GM21526 (cell line): ENCODE results near the gene MIPEP.
"Not testable (repeated sequence)": the region's sequence is repeated elsewhere in the genome, so short reads cannot be mapped to it uniquely, and the experiment has no call there.

Experiments
- ATAC-seq: cut with Tn5 transposase; IDR thresholded peaks from one replicate; pipeline ENCODE4 v1.9.1; 2021; ENCODE audit warnings: moderate library complexity; ENCODE audit not compliant: unreplicated experiment, low FRiP score

Gene MIPEP

DNA sequence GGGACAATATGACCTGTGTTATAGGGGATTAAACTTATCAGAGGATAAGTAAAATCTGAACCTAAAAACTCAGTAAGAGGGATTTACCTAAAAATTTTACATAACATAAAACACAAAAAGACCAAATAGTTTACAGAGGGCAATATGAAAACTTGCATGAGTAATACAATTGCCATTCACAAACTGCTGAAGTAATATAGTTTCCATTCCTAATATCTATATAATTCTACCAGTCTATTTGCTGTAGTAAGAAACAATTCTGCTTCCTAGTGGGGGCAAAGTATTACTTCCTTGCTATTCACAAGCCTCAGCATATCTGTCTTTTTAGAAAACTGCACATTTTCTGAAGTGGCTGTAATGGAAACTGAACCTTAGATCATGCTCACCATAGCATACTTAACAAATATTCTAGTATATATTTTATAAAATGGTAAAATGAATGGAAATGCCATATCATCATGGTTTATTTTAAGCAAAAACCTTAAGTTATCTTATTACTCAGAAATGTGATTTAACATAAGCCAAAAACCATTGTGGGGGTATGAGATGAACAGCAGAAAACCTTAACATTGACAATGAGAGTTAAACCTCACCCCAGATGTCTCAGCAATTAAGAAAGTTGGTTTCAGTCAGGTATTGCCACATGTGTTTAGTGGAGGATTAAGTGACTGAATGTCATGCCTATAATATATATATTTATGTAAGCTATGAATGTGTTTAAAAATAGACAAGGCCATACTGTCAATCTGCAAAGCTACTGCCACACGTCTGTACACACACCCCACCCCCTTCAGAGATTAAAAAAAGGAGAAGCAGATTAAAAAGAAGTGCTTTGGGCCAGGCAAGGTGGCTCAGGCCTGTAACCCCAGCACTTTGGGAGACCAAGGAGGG, 136.8 kb downstream of the MIPEP start:
- peak; percentile 72 for ATAC-seq

DNA sequence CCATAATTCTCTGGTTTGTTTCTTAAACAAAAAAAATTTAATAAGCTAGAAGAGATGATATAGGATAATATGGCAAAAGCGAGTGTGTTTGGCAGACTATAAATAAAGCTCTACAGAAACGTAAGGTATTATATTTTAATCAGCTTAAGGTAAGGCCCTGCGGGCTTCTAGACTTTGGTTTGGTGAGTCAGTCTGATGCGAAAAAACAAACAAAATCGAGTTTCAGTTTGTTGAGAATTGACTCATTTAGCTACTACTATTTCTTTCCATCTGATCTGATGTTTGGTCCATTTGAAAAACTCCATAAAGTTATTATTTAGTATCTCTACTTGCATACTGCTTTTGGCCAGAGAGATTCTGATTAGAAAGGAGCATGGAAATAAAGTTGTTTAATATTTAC, 138.0 kb downstream of the MIPEP start:
- no peak for ATAC-seq

DNA sequence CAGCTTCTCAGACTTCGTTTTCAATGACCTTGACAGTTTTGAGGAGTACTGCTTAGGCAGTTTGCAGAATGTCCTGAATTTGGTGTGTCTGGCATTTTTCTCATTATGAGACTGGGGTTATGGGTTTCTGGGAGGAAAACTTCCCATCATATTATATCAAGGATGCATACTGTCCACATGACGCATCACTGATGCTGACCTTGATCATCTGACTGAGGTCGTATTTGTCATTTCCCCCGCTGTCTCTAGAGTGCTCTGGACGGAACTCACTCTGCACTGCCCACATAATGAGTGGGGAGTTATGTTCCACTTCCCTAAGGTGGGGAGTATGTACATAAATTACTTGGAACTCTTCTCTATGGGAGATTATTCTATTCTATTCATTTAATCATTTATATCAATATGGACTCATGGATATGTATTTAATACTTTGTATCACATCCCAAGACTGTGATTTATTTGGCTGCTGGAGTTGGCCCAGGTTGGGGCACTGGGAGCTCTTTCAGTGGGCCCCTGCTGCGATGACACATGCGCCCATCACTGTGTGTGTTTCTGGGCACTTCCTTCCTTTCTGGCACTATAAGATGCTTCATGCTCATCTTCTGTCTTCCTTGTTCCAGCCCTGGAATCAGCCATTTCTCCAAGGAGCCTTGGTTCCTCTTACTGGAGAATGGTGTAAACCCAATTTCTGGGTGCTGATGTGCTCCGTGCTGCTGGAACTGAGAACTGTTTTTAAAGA, 138.6 kb downstream of the MIPEP start:
- no peak for ATAC-seq

DNA sequence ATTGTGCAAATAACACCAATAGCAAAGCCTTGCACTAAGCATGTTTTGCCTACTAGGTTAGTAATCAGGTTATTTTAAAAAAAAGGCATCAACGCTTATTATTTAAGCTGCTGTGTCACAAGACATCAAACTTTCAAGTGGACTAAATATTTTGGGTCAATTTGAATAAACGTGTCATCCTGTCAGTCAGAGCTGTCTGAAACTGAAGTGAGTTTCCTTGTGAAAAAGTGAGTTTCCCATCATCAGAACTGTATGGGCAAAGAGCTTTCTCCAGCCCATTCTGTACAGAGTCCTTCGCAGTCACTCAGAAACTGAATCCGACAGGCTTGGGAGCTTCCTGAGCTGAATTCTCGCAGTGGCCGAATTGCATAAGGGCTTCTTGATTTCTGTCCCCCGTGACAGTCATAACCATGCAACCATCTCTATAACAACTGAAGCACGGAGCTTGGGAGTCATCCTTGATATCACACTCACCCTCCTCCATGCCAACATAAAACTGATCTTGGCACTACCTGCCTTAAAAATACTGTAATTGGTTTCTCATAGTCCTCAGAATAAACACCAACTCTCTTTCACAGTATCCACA, 139.8 kb downstream of the MIPEP start:
- no peak for ATAC-seq

DNA sequence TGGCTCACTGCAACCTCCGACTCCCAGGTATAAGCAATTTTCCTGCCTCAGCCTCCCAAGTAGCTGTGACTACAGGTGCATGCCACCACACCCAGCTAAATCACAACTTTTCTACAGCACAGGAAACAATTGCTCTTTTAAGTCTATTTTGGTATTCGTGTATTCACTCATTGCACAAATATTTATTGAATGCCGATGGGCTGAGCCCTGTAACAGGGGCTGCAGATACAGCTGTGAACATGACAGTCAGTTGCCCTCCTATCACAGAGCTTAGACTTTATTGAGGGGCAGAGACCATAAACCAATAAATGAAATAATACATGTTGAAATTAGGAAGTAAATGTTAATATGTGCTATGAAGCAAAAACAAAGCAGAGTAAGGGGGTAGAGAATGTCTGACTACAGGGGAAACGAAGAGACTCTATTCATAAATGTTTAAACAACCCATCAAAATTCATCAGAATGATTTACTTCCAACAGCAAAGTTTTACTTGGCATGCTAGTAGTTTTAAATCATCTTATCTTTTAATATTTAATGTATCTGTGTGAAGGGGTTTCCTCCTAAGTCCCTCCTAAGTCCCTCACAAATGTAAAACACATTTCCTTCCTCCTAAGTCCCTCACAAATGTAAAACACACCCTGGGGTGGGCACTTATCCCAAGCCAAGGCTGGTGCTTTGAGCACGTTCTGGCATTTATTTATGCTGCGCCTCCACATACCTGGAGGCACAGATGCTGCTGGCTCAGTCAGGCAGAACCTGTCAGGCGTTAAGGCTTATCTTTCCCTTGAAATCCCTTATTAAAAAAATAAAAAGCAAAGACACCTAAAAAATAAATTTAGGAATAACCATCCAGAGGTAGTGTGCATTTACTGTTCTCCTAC, 140.8 kb downstream of the MIPEP start:
- ATAC-seq: no peak

DNA sequence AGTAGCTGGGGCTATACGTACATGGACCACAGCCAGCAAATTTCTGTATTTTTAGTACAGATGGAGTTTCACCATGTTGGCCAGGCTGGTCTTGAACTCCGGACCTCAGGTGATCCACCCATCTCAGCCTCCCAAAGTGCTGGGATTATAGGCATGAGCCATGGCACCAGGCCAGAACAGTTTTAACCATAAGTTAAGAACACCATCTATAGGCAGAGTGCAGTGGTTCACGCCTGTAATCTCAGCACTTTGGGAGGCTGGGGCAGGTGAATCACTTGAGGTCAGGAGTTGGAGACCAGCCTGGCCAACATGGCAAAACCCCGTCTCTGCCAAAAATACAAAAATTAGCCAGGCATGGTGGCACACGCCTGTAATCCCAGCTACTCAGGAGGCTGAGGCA, 143.1 kb downstream of the MIPEP start:
- ATAC-seq: not testable (repeated sequence)

DNA sequence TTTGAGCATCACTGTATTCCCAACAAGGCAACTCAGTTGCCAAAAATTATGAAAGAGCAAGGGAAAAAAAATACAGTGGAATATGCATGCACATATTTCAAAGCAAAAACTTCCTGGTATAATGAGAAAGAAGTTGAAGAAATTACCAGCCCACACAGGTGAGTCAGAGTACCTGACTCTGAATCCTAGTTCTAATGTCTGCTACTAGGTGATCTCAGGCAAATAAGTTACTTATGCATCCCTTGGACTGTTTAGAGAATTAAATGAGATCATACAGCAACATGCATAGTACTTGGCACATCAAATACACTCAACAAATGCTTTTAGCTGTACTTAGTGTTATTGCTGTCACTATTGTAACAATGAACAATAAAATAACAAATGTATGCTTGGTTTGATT, 144.9 kb downstream of the MIPEP start:
- no peak for ATAC-seq

DNA sequence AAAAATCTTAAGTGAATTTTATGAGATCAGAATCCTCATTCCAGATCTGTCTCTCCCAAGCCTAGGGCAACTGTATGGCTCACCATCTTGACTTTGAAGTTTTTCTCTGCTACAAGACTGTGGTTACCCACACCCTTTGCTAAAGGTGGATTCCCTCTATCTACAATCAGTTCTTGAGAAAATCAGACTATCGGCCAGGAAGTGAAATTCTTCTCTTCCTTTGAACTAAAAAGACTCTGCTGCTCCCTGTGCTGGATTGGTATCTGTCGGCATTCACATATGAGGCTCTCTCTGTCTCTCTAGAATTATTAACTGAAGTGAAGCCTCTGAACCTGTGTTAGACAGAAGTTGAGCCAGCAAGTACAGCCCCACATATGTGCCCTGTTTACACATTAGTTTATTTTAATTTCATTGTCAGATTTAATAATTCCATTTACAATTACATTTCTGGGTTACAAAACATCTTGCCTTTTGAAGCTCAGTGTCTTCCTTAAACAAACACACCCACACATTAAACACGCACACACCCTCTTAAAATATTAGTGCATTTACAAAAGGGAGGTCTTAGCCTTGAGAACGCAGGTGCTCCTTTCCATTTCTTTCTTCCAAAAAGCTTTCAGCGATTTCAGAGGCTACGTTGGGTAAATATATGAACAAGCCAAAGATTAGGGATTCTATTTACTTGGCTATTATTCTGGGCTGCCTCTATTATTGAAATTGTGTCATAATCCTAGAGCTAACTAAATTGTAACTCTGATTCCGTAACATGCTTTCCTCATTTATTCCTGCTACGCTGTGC, 145.7 kb downstream of the MIPEP start:
- no peak for ATAC-seq

DNA sequence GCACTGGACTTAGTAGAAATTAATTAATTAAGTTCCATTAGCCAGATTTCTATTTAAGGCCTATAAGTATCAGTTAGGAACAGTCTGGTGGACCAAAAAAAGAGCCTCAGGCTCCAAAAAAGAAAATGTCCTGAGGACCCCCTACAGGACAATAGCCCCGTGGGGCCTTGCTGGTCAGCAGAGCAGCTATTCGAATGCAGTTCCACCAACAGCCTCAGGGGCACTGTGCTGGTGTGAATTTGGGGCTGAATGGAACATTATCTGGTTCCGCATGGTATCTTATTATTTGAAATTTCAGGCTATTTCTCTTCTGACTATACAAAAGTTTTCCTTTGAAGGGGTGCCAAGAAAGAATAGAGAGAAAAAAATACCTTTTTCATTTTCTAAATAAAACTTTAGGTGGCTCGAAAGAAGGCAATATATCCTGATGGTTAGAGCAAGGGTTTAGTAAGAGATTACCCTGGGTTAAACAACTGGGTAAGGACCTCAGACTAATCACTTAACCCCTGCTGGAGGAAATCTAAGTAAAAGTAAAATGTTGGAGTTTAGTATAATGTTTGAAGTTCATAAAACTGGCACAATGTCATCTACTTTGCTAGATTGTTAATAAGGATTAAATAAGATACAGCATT, 147.2 kb downstream of the MIPEP start:
- no peak for ATAC-seq

DNA sequence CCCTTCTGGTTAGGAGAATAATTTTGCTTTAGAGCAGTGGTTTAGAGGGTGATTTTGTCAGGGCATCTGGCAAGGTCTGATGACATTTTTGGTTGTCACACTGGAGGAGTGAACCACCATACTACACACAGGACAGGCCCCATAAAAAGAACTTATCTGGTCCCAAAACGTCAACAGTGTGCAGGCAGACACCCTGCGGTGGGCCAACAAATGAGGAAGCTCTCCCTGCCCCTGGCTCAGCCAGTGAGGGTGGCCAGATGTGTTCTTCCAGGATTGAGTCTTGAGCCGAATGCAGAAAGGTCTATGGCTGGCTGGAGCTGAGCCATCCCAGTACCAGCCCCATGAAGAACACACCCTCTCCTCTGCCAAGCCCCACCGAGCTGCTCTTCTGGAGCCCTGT, 149.2 kb downstream of the MIPEP start:
- ATAC-seq: no peak

DNA sequence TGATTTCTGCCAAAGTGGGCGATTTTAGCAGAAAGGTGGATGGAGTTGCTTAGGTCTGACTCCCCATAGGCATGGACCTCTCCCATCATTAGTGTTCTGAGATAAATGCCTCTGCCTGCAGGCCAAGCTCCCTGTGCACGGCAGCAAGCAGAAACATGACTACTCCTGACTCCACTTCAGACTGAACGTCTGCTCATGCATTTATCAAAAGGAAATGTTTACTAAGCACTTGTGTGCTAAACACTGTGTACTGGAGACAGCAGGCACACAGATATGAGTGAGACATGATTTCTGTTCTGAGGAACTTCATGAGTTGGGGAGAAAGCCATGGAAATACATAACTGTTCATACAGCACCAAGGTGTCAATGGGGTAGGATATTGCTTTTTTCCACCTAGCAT, 149.6 kb downstream of the MIPEP start:
- ATAC-seq: no peak

DNA sequence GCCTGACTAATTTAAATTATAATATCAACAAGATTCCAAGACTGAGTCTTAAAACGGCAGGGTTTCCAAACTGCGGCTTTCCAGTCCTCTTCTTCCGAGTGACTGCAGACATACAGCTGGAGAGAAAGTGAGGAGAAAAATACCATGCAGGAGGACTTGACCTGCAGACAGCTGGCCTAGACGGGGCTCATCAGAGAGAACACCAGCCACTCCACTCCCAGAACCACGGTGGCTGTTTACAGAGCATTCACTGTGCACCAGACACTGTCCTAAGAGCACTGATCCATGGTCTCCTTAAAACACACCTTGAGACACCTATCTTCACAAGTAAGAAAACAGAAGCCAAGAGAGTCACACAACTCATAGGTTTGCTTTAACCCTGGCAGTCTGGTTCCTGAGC, 152.7 kb downstream of the MIPEP start:
- ATAC-seq: no peak

DNA sequence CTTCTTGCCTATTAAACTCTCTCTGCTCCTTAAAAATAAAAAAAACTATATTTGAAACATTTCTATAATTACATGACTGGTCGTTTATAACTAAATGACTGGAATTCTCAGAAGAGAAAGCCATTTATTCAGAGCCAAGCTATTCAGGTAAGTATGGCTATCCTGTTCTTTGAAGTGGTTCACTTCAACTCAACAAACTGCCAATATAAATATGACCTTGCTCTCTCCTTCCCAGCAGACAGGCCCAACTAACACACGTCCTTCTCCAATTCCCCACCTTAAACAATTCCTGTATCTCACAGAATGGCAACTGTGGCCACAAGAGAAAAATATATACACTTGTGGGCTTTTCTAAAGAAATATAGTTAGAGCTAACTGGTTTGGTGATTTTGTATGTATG, 153.9 kb downstream of the MIPEP start:
- ATAC-seq: no peak

DNA sequence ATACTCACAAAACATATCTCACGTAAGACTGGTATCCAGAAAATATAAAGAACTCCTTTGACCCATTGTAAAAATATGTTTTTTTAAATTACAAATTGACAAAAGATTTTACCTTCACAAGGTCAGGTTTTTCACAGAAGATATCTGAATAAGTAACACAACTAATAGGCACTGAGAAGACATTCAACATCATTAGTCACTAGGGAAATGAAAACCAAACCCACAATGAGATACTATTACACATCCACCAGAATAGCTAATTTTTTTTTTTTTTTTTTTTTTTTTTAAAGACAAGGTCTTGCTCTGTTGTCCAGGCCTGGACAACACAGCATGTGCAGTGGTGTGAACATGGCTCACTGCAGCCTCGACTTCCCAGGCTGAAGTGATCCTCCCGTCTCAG, 157.5 kb downstream of the MIPEP start:
- ATAC-seq: no peak

DNA sequence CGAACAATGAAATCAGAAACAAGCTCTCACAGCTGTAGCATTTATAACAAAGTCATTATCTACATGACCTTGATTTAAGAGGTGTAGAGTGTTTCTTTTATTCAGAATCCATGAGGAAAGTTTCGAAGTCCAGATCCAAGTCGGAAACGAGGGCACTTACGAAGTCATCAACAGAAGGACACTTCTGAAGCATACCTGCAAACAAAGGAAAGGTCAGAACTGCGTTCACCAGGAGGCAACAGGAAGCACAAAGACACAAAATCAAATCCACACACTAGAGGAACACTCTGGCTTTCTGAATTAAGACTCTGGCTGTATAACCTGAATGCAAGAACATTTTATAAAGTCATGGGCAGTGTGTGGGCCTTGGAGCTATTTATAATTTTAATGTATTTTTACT, 158.9 kb downstream of the MIPEP start:
- ATAC-seq: no peak

DNA sequence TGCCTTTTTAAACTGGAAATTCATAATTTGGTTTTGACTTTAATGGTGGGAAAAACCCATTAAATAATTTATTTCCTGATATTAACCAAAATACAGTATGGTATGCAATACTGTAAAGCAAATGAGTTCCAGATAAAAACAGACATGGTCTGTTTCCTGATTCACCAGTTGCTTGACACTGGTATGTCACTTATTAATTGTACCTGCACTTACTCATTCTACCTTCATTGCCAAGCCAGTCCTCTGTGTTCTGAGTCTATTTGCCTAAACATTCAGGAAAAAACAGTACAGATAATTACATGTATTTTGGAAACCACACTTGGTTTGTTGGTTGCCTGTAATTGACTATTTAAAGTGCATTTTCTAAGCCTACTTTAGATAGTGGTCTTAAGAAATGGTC, 159.7 kb downstream of the MIPEP start:
- no peak for ATAC-seq

DNA sequence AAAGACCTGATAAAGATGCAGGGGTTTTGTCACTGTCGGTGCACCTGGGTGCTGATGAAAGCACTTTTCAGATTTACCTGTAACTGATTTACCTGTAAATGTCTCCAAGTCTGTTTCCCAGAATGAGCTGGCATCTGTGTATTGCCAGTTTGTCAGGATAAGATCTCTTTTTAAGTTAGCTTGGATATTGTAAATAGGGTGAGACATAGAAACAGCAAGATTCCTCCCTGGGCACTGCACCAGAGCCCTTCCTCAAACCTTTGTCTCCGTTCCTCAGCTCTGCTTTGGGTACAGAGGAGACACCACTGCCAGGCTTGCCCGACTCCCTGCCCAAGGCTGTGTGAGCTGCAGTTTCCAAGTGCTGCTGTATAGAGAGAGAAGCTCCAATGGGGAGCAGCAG, 160.4 kb downstream of the MIPEP start:
- ATAC-seq: no peak

DNA sequence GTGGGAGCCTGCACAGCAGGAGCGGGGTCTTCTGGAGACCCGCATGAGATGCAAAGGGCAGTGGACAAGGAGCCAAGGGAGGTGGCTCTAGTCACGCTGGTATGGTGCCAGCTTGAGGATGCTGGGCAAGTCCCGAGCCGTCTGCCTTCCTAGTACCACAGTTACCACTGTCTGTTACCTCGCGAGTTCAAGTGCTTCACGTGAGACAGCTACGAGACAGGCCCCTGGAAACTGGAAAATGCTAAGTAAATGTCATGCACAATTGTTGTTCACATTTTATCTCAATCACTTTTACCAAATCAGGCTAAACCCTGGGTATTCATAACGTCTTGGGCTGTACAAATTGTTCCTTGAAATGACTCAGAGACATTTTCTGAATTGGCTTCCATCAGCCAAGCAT, 163.3 kb downstream of the MIPEP start:
- no peak for ATAC-seq

DNA sequence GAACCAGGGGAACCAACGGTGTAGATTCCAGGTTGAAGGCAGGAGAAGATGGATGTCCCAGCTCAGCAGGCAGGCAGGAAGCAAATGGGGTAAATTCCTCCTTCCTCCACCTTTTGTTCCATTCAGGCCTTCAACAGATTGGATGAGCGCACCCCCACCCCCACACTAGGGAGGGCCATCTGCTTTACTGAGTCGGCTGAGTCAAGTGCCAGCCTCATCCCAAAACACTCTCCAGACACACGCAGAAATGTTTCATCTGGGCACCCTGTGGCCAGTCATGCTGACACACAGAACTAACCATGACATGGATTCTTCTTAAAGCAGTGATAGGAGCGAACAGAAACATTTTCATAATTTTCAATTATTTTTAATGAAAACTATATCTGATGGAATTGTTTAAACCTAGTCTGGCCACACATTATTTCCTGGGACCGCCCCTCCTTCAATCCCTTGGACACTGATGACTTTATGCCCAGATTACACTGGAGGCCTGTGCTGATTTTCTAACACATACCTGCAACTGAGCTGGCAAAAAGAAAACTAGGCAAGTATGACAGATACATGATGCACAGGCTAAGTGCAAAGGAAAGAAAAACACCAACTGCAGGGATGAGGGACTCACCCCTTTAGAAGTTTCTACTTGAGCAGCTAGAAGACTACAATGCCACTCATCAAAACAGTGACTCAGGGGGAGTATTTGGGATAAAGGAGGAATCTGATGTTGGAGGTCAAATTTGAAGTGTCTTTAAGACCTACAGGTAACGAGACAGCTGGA, 164.8 kb downstream of the MIPEP start:
- ATAC-seq: no peak
